ENCODE measurements around the gene PAWR. TPM values are rescaled to one million over a fixed set of nuclear protein-coding genes. Genes with fewer than 3 reads are reported as not detected.
"Not testable (repeated sequence)": the region's sequence is repeated elsewhere in the genome, so short reads cannot be mapped to it uniquely, and the experiment has no call there.

PAWR gene
- total and polyA plus RNA-seq, 2 donors (not counting 3 experiments of a cell fraction or from before 2014, with no cell fraction given): 18.3 to 154 TPM

- POLR2A ChIA-PET: no interaction called here
- H3K79me2 ChIP-seq (ENCODE audit: control insufficient read depth, insufficient read depth, low read length): peaks cover 95% of the 10 kb centered on the region
- no peaks in the 10 kb centered on the region for H3K4me1 ChIP-seq (ENCODE audit: control insufficient read depth, extremely low read depth, insufficient read depth, low read length)
- no peak overlapping the region for H3K4me2 ChIP-seq (ENCODE audit: insufficient read depth, low read length)
- no peak overlapping the region for H3K9ac ChIP-seq (replicated peaks; ENCODE audit: extremely low read depth, insufficient read depth, low read length)
- intact Hi-C loops (cut with micrococcal nuclease): no loop called here
- dilution Hi-C loops (cut with MboI; ENCODE audit: extremely low pct_ligation_motif_present, low sequenced_read_pairs): no loop called here
- DNase-seq (ENCODE audit: low read depth, low spot score): no peak
- H4K20me1 ChIP-seq (replicated peaks; ENCODE audit: control insufficient read depth, extremely low read depth, insufficient read depth, low read length): peaks cover 7% of the 10 kb centered on the region
- H3K27me3 ChIP-seq (ENCODE audit: control insufficient read depth in 2 of 2, insufficient read depth in 2 of 2, low read length in 2 of 2): no peaks in the 10 kb centered on the region
- H3K36me3 ChIP-seq (ENCODE audit: control insufficient read depth in 2 of 2, extremely low read depth in 1 of 2, insufficient read depth in 2 of 2, low read length in 2 of 2): no peaks in the 10 kb centered on the region
- no peaks in the 10 kb centered on the region for H3K9me1 ChIP-seq (replicated peaks; ENCODE audit: control insufficient read depth, extremely low read depth, insufficient read depth, low read length)
- no peak for FAIRE-seq
- H3K4me3 ChIP-seq (replicated peaks in 1 of 3; ENCODE audit: insufficient read depth in 1 of 3, low read depth in 1 of 3, low read length in 3 of 3): no peak overlapping the region
- H3K27ac ChIP-seq (ENCODE audit: insufficient read depth, low read depth, low read length): no peak overlapping the region
- BruUV-seq (replicated peaks): no TSS peak
- no peak overlapping the region for H2AFZ ChIP-seq (ENCODE audit: low read depth, low read length)
- CTCF ChIA-PET: no interaction called here
- TF ChIP-seq EZH2 (IDR thresholded peaks at IDR 0.05; ENCODE audit: borderline replicate concordance, low read depth, low read length, severe bottlenecking) (no peak), GATA2 (IDR thresholded peaks at IDR 0.05; ENCODE audit: insufficient read depth, insufficient read length, low read depth, low read length) (no peak), MYC (IDR thresholded peaks at IDR 0.05; ENCODE audit: low read depth, low read length) (no peak), POLR2AphosphoS5 (IDR thresholded peaks at IDR 0.05; ENCODE audit: insufficient read depth, low read depth, low read length) (no peak), JUN (IDR thresholded peaks at IDR 0.05; ENCODE audit: borderline replicate concordance, insufficient read depth, insufficient read length, low read depth) (no peak), FOS (IDR thresholded peaks at IDR 0.05; ENCODE audit: borderline replicate concordance, insufficient read depth, low read length) (no peak), POLR2A (IDR thresholded peaks at IDR 0.05; ENCODE audit: low read depth, low read length) (no peak), CTCF (IDR thresholded peaks at IDR 0.05; ENCODE audit: extremely low read depth in 1 of 2, insufficient read depth in 1 of 2, low read depth in 1 of 2, low read length in 2 of 2) (no peak), MAX (IDR thresholded peaks at IDR 0.05; ENCODE audit: insufficient read depth, insufficient read length) (no peak)
- H3K9me3 ChIP-seq (replicated peaks; ENCODE audit: control insufficient read depth, insufficient read depth, low read length): no peaks in the 10 kb centered on the region
Observed at GRCh38 chr12:79648881-79649280, 41.9 kb downstream of the PAWR start.

- FAIRE-seq; H3K9ac ChIP-seq (replicated peaks; ENCODE audit: extremely low read depth, insufficient read depth, low read length); H3K4me3 ChIP-seq (replicated peaks in 1 of 3; ENCODE audit: insufficient read depth in 1 of 3, low read depth in 1 of 3, low read length in 3 of 3); H3K9me1 ChIP-seq (replicated peaks; ENCODE audit: control insufficient read depth, extremely low read depth, insufficient read depth, low read length); DNase-seq (ENCODE audit: low read depth, low spot score); H3K27me3 ChIP-seq (ENCODE audit: control insufficient read depth in 2 of 2, insufficient read depth in 2 of 2, low read length in 2 of 2); H3K9me3 ChIP-seq (replicated peaks; ENCODE audit: control insufficient read depth, insufficient read depth, low read length); POLR2A ChIA-PET; BruUV-seq (replicated peaks); H3K4me1 ChIP-seq (ENCODE audit: control insufficient read depth, extremely low read depth, insufficient read depth, low read length); CTCF ChIA-PET; H4K20me1 ChIP-seq (replicated peaks; ENCODE audit: control insufficient read depth, extremely low read depth, insufficient read depth, low read length); H3K4me2 ChIP-seq (ENCODE audit: insufficient read depth, low read length); intact Hi-C loops (cut with micrococcal nuclease); H2AFZ ChIP-seq (ENCODE audit: low read depth, low read length); H3K27ac ChIP-seq (ENCODE audit: insufficient read depth, low read depth, low read length); H3K36me3 ChIP-seq (ENCODE audit: control insufficient read depth in 2 of 2, extremely low read depth in 1 of 2, insufficient read depth in 2 of 2, low read length in 2 of 2); dilution Hi-C loops (cut with MboI; ENCODE audit: extremely low pct_ligation_motif_present, low sequenced_read_pairs): not testable (repeated sequence)
- peaks cover 94% of the 10 kb centered on the region for H3K79me2 ChIP-seq (ENCODE audit: control insufficient read depth, insufficient read depth, low read length)
Observed at GRCh38 chr12:79646843-79647242, 43.9 kb downstream of the PAWR start.

All from endothelial cell of umbilical vein (primary cell).